ENCODE data around the gene ATF6.

ATF6 gene

DNA sequence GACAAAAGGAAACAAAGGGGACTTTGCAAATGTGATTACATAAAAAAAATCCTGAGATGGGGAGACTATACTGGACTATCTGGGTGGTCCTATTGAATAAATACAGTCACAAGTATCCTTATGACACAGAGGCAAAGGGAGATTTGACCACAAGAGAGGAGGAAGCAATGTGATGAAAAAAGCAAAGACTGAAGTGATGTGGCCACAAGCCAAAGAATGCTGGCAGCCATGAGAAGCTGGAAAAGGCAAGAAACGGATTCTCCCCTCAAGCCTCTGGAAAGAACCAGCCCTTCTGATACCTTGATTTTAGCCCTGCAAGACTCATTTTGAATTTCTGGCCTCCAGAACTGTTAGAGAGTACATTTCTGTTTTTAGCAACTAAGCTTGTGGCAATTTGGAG, 221.2 kb downstream of the ATF6 start:
- in situ Hi-C loops (cut with HindIII; ENCODE audit: low sequenced_read_pairs) = loop anchor here (5.0 kb wide), 1 partner anchor 55 kb away; no protein-coding TSS in a partner anchor

DNA sequence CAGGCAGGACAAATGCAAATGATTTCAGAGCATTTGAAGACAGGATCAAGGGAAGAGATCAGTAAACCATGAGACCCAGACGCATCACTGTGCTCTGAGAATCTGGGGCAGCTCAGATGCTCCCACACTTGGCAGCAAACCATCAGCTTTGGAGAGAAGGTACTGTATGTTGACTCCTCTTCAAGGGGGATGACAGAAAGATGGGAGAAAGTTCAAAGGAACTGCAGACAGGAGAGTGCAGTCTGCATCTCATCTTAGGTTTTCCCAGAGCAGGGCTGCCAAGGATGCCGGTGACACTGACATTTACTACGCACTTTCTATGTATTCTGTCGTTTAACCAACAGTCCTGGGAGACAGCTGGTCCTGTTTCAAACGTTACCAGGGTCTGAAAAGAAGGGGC, 221.8 kb downstream of the ATF6 start:
- in situ Hi-C loops (cut with HindIII; ENCODE audit: low sequenced_read_pairs) = loop anchor here (5.0 kb wide), 1 partner anchor 54 kb away; no protein-coding TSS in a partner anchor

DNA sequence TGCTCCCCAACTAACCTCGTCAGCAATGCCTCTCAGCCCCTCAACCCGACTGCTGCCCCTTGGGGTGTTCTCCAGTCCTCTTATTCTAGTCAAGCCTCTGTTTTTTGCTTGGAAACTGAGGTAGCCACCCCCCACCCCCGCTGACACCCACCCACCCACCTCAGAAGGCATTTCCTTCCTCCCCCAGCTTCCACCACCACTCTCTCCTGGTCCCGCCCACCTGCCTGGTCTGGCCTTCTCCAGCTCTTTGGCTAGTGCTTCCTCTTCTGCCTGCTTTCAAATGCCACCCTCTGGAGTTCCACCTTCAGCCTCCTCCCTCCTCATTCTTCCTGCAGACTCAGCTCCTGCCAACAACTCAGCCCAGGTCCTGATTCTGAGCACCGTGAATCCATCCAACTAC, 222.3 kb downstream of the ATF6 start:
- in situ Hi-C loops (cut with HindIII; ENCODE audit: low sequenced_read_pairs) = loop anchor here (5.0 kb wide), 1 partner anchor 54 kb away; no protein-coding TSS in a partner anchor

DNA sequence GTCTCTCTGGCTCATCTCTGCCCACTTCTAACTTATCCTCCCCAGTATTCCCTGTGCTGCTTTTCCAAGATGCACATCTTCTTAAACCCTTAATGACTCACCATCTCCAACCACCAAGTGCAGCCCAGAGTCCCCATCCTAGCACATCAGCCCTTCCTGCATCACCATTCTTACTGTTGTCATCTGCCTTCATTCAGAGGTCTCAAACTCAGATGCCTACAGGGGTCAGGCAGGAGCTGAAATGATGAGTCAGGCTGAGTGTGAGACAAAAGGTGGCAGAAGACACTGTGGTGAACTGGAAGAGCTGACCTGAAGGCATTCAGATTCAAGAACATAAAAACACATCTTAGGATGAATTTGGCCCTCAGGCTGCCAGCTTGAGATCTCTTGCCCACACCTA, 223.0 kb downstream of the ATF6 start:
- in situ Hi-C loops (cut with HindIII; ENCODE audit: low sequenced_read_pairs) = loop anchor here (5.0 kb wide), 1 partner anchor 53 kb away; no protein-coding TSS in a partner anchor

DNA sequence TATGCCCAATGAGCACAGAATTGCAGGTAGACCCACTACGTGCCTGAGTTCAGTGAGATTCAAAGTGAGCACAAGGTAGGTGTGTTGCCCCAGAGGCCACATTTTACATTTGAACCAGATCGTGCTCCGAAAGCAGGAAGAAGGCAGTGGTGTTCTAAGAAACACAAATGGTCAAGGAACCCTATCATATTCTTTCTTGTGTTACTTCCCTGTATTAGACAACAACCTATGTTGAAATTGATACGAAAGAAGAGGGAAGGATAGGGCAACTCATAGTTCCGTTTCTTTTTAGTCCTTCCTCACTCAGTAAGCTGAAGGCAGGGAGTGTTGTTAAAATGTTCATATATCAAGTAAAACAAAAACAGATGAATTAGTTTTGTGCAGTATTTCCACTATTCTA, 223.7 kb downstream of the ATF6 start:
- in situ Hi-C loops (cut with HindIII; ENCODE audit: low sequenced_read_pairs) = loop anchor here (5.0 kb wide), 2 partner anchors 32 to 53 kb away; no protein-coding TSS in a partner anchor

DNA sequence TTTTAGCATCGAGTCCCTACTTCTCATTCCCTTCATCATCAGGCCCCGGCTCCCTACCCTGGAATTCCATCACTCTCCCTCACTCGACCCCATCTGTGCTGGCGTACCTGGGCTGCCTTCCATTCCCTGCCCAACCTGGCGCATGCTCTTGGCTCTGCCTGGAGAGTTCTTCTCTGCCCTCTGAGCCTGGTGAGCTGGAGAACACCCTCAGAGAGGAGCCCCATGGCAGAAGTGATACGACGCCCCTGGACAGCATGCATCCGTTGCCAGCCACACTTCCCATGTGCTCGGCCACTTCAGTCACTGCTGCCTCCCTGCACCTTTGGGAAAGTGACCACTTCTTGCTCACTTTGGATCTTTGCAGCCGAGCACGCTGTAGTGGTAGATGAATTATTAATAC, 227.5 kb downstream of the ATF6 start:
- in situ Hi-C loops (cut with HindIII; ENCODE audit: low sequenced_read_pairs) = loop anchor here (5.0 kb wide), 1 partner anchor 36 kb away; no protein-coding TSS in a partner anchor

DNA sequence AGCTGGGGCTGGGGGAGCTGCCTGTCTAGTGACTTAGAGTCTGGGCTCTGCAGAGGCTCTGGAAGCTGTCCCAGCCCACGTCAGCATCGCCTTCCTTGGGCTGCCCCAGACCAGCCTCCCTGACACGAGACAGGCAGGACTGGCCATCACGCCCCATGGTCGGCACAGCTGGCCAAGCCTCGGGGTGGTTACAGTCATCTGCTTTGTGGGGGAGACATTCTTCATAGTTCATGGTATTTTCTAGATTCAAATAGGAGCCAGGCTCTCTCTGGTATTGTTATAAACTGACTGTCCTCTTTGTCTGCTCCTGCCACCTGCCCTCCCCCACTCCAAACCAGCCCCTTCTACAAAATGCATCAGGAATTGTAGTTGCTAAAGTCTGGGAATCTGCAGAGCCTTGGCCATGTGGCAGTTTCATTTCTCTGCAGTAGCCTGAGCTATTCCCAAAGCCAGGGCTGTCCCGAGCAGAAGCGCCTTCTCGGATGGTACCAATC, 228.1 kb downstream of the ATF6 start:
- in situ Hi-C loops (cut with HindIII; ENCODE audit: low sequenced_read_pairs) = loop anchor here (5.0 kb wide), 1 partner anchor 37 kb away; no protein-coding TSS in a partner anchor

DNA sequence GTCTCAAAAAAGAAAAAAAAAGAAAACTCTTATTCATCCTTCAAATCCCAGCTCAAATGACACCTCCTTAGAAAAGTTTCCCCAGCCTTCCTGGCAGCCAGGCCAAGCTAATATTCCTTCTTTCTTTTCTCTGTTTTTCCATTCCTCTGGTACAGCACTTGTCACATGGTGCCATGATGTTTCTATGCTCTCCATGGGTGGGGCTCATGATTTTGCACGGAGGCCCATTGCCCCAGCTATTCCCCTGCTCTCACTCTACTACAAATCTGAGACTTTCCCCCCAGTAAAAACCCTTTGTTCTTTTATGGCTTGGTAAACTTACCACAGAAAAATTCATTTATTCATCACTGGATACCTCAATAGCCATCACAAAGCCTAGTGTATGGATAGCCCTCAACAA, 231.0 kb downstream of the ATF6 start:
- in situ Hi-C loops (cut with HindIII; ENCODE audit: low sequenced_read_pairs) = no loop called here

DNA sequence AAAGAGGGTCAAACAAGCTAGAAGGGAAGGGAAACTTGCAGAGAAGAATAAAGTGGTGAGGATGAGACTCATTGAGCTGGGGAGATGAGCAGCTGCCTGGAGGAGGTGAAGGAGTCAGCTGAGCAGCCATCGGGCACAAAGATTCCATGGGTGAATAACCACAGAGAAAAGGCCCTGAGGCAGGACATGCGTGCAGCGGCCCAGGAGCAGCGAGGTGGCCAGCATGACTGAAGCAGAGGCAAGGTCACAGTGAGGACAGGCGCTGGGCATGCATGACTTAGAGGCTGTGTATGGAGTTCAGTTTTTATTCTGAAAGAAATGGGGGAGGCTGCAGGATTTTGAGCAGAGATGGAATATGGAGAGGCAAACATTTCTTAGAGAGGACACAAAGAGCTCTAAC, 232.7 kb downstream of the ATF6 start:
- in situ Hi-C loops (cut with HindIII; ENCODE audit: low sequenced_read_pairs) = no loop called here

DNA sequence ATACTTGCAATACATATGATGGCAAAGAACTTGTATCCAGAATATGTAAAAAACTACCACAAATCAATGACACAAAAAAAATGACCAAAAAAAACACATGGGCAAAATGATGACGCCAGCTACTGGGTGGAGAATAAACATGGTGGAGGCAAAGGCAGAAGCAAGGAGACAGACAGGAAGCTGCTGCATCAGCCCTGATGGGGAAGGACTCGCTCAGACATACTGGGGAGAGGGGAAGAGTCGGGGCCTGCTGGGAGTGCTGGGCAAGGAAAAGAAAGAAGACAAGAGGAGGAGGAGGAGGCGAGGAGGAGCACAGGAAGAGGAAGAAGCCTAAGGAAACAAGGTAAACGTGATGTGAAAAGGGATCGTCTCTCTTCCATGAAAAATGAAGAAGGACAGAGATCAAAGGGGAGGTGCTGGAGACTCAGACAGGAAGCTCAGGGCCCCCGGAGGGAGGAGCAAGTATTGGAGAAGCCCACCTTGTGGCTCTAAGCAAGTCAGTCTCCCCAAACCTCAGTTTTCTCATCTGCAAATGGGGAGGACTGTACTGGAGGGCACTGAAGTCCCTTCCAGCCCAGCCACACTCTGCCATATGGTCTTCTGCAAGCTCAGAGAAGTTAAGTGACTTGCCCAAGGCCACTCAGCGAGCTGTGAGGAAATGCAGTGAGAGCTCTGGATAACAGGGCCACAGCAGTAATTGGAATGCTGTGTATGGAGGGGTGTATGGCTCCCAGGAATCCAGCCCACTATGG, 233.4 kb downstream of the ATF6 start:
- in situ Hi-C loops (cut with HindIII; ENCODE audit: low sequenced_read_pairs) = no loop called here

DNA sequence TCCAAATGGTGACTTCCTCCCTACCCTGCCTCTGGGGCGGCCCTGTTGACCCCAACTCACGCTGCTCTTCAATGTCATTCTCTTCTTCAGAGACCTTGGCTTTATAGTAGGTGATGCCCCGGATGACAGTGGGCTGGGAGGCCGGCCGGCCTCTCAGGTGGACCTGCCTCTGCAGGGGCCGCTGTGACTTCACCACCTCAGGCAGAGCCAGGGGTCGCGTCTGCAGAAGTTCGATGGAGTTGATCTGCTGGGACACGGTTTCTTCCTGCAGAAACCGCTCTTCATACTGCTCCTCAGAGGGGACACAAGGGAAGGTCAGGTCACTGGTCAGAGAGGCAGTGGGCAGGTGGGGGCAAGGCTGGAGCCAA, 233.9 kb downstream of the ATF6 start:
- in situ Hi-C loops (cut with HindIII; ENCODE audit: low sequenced_read_pairs) = no loop called here

DNA sequence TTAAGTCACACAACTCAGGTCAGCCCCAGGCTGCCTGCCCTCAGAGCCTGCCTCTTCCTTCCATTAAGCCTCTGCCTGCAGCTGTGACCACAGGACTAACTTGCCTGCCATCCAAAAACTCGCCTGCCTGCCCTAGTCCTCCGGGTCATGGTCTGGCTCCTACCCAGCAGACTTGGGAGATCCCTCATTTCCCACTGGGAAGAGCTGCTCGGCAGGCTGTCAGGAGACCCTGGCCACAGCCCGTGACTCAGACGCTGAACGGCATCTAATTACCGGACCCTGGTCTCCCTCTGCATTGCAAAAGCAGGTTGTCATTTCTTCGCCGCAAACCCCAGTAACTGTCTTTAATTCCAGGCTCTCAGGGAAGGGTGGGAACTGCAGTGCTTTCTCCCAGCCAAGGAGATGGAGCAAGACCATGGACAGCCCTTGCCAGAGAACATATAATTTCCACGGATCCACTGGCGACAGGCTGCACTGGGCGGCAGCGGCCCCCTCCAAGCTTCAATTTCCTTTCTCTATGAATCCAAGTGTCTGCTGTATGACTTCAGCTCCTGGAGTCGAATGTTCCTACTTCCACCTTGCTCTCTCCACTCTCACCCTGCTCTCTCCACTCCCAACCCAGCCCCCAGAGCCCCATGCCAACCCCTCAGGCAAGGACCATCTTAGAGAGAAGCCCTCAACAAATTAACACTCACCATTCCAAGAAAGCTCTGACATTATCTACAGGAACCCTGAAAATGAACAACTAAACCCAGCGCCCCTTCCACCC, 237.1 kb downstream of the ATF6 start:
- in situ Hi-C loops (cut with HindIII; ENCODE audit: low sequenced_read_pairs) = no loop called here

DNA sequence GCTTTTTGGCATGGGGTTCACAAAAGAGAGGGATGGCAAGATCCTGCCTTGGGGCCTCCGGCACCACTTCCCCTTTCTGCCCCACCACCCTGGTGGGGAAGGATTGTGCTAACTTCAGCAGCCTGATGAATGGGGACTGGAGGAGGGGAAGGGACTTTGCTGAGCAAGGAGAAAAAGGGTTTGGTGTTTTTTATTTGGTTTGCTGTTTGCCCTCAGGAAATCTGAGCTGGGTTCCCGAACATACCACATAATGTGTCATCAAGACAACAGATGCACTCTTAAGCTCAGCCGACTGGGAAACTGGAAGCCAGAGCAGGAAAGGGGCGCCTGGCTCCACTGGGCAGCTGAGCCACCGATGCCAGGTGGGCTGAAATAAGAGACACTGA, 237.7 kb downstream of the ATF6 start:
- in situ Hi-C loops (cut with HindIII; ENCODE audit: low sequenced_read_pairs) = no loop called here

DNA sequence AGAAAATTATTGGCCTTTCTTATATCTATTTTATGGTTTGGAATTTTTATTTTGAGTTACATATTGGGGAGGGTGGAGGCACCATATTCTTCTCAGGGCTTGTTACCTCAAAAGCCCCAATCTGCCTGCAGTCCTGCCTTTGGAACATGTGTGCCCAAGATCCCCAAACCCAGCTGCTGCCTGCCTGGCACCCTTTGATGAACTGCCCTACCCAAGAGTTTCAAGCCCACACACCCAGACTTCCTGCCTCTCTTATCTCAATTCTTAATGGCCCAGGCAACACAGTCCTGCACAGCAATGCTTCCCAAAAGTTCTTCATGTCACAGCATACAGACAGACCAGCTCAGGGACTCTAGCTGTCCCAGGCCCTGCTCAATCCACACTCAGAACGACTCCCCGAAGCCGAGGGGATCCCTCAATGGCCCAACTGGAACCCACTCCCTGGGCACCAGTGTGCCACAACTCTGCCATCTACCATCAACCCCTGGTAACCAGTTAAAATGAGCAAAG, 238.4 kb downstream of the ATF6 start:
- in situ Hi-C loops (cut with HindIII; ENCODE audit: low sequenced_read_pairs) = no loop called here

DNA sequence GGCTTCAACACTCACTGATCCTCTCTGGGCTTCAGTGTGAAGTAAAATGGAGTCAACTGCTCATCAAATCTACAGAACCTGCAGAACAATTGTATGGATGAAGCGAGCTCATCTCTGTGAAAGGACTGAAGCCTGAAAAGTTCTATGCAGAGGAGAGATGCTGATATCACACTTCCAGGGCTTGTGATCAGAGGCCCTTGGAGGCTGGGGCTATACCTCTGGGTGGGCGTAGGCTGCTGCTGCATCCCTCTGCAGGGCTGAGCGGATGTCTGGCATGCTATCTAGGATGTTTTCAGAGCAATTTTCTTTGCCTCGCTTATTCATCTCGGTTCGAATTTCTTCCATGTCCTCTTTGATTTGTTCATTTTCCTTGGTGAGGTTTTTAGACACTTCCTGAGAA, 240.0 kb downstream of the ATF6 start:
- in situ Hi-C loops (cut with HindIII; ENCODE audit: low sequenced_read_pairs) = no loop called here

DNA sequence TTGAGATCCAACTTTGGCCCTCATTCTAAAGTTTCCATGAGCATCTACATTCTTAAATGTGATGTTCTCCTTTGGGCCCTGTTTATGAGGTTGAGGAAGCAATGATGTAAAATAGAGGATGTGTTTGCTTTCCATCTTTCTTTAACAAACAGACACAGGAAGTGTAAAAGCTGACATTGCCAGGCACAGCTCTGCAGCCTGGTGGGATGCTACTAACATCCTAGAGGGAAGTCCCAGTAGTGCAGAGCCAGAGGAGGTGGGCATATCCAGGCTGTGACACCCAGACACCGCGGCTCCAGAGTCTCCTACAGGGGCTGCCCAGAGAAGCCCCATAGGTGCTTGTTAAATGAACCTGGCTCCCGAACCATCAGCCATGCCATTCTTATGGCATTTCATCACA, 241.3 kb downstream of the ATF6 start:
- in situ Hi-C loops (cut with HindIII; ENCODE audit: low sequenced_read_pairs) = no loop called here

DNA sequence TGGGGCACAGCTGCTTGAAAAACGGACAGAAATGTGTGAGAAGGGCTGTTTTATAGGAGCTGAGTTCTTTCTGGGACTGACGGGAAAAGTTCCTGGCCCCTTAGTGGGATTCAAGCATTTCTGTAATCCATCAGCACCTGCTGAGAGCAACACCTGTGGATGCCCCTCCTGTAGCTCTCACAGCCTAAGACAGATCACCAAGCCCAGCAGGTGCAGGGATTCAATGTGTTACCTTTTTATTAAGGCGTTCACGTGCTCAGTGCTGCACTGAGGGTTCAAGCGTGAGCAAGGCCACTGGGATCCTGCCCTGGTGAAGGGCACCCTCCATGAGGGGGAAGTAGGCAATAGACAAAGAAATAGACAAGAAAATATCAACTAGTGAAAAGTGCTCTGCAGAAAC, 242.7 kb downstream of the ATF6 start:
- in situ Hi-C loops (cut with HindIII; ENCODE audit: low sequenced_read_pairs) = no loop called here

DNA sequence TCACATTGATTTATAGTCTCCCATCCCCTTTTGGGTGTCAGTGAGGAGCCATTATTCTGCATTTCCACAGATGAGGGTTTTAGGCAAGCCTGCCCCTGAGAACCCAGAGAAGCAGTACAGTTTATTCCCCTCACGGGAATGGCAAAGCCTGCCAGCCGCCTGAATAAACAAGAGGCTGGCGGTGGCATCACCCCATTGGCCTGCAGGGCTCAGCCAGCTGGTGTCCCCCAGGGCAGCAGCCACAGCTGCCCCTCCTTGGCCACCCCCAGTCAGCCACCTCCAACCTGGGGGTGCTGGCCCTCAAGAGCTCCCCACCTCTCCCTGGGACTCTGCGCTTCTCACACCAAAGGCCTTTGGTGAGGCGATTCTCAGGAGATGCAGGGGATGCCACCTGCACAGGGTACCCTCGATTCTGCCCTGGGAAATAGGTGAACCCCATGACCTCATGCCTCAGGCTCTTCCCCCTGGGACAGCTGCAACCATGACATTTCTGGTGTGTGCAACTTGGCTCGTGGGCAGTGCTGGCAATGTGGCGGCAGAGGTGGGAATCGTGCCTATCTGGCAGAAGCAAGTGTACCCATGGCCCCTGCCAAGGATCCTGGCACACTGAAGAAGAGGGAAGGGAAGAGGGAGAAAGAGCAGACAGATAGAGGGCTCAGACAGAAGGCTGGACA, 243.5 kb downstream of the ATF6 start:
- in situ Hi-C loops (cut with HindIII; ENCODE audit: low sequenced_read_pairs) = no loop called here

DNA sequence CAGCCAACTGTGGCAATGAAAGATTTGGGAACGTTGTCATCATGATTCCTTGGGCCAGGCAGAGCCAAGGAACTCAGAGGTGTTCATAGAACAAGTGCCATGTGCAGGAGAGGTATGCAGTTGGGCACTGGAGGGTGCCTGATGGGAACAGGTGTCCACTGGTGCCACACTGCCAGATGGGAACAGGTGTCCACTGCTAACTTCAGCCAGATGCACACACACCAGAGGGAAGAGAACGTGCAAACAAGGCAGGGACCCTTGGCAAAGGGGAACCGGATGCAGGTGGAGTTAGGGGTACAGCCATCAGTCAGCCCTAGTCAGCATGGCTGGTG, 244.0 kb downstream of the ATF6 start:
- in situ Hi-C loops (cut with HindIII; ENCODE audit: low sequenced_read_pairs) = no loop called here

DNA sequence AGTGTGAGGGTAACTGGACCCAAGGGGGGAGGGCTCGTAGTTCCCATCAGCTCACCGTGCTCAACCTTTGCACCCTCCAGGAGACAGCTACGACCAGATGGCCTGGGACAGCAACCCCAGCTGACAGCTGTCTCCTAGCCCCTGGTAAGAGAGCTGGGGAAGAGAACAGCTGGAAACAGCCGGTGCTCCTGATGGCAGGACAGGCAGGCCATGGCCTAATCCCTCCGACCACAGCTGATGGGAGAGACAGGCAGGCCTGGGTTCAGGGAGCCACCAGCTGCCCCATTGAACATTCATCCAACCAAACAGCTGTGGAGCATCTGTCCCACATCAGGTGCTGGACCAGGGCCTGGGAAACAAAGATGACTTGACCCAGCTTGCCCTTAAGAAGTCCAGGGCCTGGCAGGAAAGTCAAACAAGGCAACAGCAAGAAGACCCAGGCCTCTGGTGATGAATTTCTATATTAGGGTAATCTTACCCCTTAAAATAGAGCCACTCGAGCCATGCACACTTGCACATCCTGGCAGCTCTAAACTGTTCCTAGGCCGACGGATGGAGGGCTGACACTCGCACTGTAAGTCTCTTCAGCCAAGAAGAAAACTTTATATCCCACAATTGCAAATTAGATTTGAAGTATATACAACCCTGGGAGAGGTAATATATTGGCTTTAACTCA, 245.4 kb downstream of the ATF6 start:
- in situ Hi-C loops (cut with HindIII; ENCODE audit: low sequenced_read_pairs) = no loop called here

DNA sequence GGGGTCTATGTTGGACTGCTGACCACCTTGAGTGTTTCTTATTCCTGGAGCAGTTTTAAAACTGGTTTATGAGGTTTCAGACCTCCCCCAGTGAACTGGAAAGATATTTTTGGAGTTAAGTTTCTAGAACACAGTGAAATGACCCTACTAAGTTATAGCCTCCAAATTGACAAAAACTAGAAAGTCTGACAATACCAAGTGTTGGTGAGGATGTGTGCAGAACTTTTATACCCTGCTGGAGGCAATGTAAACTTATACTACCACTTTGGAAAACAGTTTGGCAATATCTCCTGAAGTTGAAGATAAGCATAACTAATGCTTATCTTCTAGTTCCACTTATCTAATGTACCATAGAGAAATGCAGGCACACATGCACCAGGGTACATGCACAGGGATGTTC, 247.2 kb downstream of the ATF6 start:
- in situ Hi-C loops (cut with HindIII; ENCODE audit: low sequenced_read_pairs) = no loop called here
